Epithelial cell of esophagus (primary cell): ENCODE data around the gene CSMD2.

Experiments used
- DNase-seq: peaks from one replicate; pipeline ENCODE4 v3.0.0; 2010; ENCODE audit warnings: low read depth
- H3K4me3 ChIP-seq: 2 replicates; pipeline ENCODE4 v1.5.1; 2011; ENCODE audit warnings: mild to moderate bottlenecking, low read length, control low read depth
- TF ChIP-seq, protein P1 (sequence below): IDR thresholded peaks from 2 replicates; pipeline ENCODE4 v1.5.1; 2011; ENCODE audit warnings: low read depth, mild to moderate bottlenecking, low read length, control low read depth, inconsistent platforms; ENCODE audit not compliant: insufficient read depth; ENCODE audit errors: missing control alignments

CSMD2 gene

GRCh38 chr1:33736496-33736895, 428.5 kb downstream of the CSMD2 start:
- TF ChIP-seq, protein P1, sequence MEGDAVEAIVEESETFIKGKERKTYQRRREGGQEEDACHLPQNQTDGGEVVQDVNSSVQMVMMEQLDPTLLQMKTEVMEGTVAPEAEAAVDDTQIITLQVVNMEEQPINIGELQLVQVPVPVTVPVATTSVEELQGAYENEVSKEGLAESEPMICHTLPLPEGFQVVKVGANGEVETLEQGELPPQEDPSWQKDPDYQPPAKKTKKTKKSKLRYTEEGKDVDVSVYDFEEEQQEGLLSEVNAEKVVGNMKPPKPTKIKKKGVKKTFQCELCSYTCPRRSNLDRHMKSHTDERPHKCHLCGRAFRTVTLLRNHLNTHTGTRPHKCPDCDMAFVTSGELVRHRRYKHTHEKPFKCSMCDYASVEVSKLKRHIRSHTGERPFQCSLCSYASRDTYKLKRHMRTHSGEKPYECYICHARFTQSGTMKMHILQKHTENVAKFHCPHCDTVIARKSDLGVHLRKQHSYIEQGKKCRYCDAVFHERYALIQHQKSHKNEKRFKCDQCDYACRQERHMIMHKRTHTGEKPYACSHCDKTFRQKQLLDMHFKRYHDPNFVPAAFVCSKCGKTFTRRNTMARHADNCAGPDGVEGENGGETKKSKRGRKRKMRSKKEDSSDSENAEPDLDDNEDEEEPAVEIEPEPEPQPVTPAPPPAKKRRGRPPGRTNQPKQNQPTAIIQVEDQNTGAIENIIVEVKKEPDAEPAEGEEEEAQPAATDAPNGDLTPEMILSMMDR, result no peak
- H3K4me3 ChIP-seq, result no peak overlapping the region
- no peak for DNase-seq

- DNase-seq, result no peak
- H3K4me3 ChIP-seq, result no peak overlapping the region
- TF ChIP-seq, protein P1, result no peak
Observed at GRCh38 chr1:33735624-33736023, 429.4 kb downstream of the CSMD2 start.

DNA sequence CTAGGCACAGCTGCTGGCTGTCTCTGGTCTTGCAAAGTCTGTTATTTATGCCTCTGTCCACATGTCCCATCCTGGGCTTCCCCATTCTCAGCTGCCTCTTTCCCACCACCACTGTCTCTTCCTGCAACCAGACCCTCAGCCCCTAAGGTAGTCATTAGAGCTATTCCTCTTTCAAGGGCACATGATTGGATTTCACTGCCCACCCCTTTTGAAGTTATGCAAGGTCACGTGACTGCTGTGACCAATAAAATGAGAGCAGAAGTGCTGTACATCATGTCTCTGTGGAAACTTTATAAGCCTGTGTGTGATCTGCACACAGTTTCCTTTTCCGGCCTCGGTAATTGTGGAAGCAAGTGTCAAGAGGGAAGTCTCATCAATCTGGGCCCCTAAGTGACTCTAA, 437.7 kb downstream of the CSMD2 start:
- no peak for DNase-seq
- H3K4me3 ChIP-seq, result no peak overlapping the region
- TF ChIP-seq, protein P1, result no peak

GRCh38 chr1:33726274-33726804, 438.7 kb downstream of the CSMD2 start:
- DNase-seq, result no peak
- TF ChIP-seq, protein P1, result no peak

GRCh38 chr1:33725556-33726160, 439.4 kb downstream of the CSMD2 start:
- TF ChIP-seq, protein P1, result no peak
- DNase-seq, result no peak
- no peak overlapping the region for H3K4me3 ChIP-seq

More at GRCh38 chr1:33726274-33726804, 438.7 kb downstream of the CSMD2 start:
- no peak overlapping the region for H3K4me3 ChIP-seq

GRCh38 chr1:33725037-33725436, 440.0 kb downstream of the CSMD2 start:
- TF ChIP-seq, protein P1, result no peak
- DNase-seq, result no peak
- H3K4me3 ChIP-seq, result no peak overlapping the region

DNA sequence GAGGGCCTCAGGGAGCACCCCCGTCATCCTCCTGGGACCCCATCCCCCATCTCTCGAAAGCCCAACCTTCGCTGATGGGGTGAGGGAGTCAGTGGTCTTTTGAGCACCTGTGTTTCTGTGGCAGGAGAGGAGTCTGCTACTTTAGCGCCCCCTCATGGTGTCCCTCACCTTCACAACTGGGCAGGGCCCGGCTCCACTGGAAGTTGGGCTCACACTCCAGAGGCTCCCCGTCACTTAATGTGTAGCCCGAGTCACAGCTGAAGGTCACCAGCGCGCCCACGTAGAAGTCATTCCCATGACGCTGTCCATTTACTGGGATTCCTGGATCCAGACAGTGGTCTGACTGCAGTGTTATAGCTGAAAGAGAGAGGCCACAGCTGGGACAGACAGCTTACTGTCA, 440.7 kb downstream of the CSMD2 start:
- TF ChIP-seq, protein P1, result no peak
- no peak overlapping the region for H3K4me3 ChIP-seq

More for the DNA sequence above, 440.7 kb downstream of the CSMD2 start:
- no peak for DNase-seq
